ENCODE data around the gene NXN.
"Not testable (repeated sequence)": the region's sequence is repeated elsewhere in the genome, so short reads cannot be mapped to it uniquely, and the experiment has no call there.

NXN gene

GRCh38 chr17:855569-855968, 124.0 kb downstream of the NXN start:
- no peak for DNase-seq

GRCh38 chr17:852850-853249, 126.7 kb downstream of the NXN start:
- not testable (repeated sequence) for DNase-seq

- no peak for DNase-seq
Observed at GRCh38 chr17:852349-852748, 127.2 kb downstream of the NXN start.

- no peak for DNase-seq
Observed at GRCh38 chr17:851924-852323, 127.7 kb downstream of the NXN start.

- DNase-seq: no peak
Observed at GRCh38 chr17:850851-851763, 128.5 kb downstream of the NXN start.

- DNase-seq: no peak
Observed at GRCh38 chr17:850086-850850, 129.3 kb downstream of the NXN start.

GRCh38 chr17:848402-848801, 131.2 kb downstream of the NXN start:
- no peak for DNase-seq

GRCh38 chr17:846901-847843, 132.4 kb downstream of the NXN start:
- DNase-seq: no peak

- no peak for DNase-seq
Observed at GRCh38 chr17:841313-841712, 138.3 kb downstream of the NXN start.

GRCh38 chr17:838486-838885, 141.1 kb downstream of the NXN start:
- DNase-seq: no peak

- no peak for DNase-seq
Observed at GRCh38 chr17:836151-836550, 143.4 kb downstream of the NXN start.

GRCh38 chr17:835721-836120, 143.9 kb downstream of the NXN start:
- not testable (repeated sequence) for DNase-seq

- DNase-seq: no peak
Observed at GRCh38 chr17:835263-835662, 144.3 kb downstream of the NXN start.

GRCh38 chr17:834136-834535, 145.4 kb downstream of the NXN start:
- DNase-seq: no peak

GRCh38 chr17:830950-831349, 148.6 kb downstream of the NXN start:
- no peak for DNase-seq

GRCh38 chr17:830381-830780, 149.2 kb downstream of the NXN start:
- no peak for DNase-seq

- DNase-seq: not testable (repeated sequence)
Observed at GRCh38 chr17:829614-830013, 150.0 kb downstream of the NXN start.

- no peak for DNase-seq
Observed at GRCh38 chr17:828761-829160, 150.8 kb downstream of the NXN start.

- DNase-seq: no peak
Observed at GRCh38 chr17:826778-827177, 152.8 kb downstream of the NXN start.

- DNase-seq: no peak
Observed at GRCh38 chr17:825216-825615, 154.4 kb downstream of the NXN start.

- no peak for DNase-seq
Observed at GRCh38 chr17:824378-824777, 155.2 kb downstream of the NXN start.

GRCh38 chr17:823501-823902, 156.1 kb downstream of the NXN start:
- DNase-seq: no peak

GRCh38 chr17:819251-819650, 160.3 kb downstream of the NXN start:
- DNase-seq: no peak

Measured in activated T-cell treated with anti-CD3 and anti-CD28 coated beads, Interleukin-2, amount 50 U/mL, for 48 hours (primary cell).